Activated CD8-positive, alpha-beta T cell treated with anti-CD3 and anti-CD28 coated beads for 36 hours (primary cell): ENCODE measurements around the gene BICD2. TPM values are rescaled to one million over a fixed set of nuclear protein-coding genes. Genes with fewer than 3 reads are reported as not detected.
"Not testable (repeated sequence)": the region's sequence is repeated elsewhere in the genome, so short reads cannot be mapped to it uniquely, and the experiment has no call there.

Experiments
- ATAC-seq: fragments of 200-7000 bp; cut with Tn5 transposase; one replicate; pipeline ENCODE4 v1.10.0; 2021; ENCODE audit warnings: mild to moderate bottlenecking, moderate library complexity
- CTCF ChIA-PET: fragments of 350-600 bp; sonication (Branson Sonifier 250); formaldehyde crosslinking; loops from one replicate; lab custom pipeline; 2021; ENCODE audit warnings: antibody characterized with exemption; lab: Charles Lee
- POLR2A ChIA-PET: fragments of 350-600 bp; sonication (Branson Sonifier 250); formaldehyde crosslinking; loops from one replicate; lab custom pipeline; 2021; ENCODE audit warnings: antibody characterized with exemption; lab: Charles Lee
- DNase-seq: peaks from one replicate; pipeline ENCODE4 v3.0.0-alpha.2; 2020
- H3K27ac Mint-ChIP-seq: one replicate; pipeline ENCODE4 v1.8.0; 2021; ENCODE audit warnings: mild to moderate bottlenecking, mixed read lengths
- H3K27me3 Mint-ChIP-seq: one replicate; pipeline ENCODE4 v1.8.0; 2021; ENCODE audit warnings: mixed read lengths
- H3K36me3 Mint-ChIP-seq: one replicate; pipeline ENCODE4 v1.8.0; 2021; ENCODE audit warnings: low read depth, mixed read lengths
- H3K4me1 Mint-ChIP-seq: one replicate; pipeline ENCODE4 v1.8.0; 2021; ENCODE audit warnings: low read depth, mixed read lengths
- H3K4me3 Mint-ChIP-seq: one replicate; pipeline ENCODE4 v1.8.0; 2021; ENCODE audit warnings: mild to moderate bottlenecking, moderate library complexity, mixed read lengths
- H3K9me3 Mint-ChIP-seq: one replicate; pipeline ENCODE4 v1.8.0; 2021; ENCODE audit warnings: mixed read lengths
- intact Hi-C: fragments of 100-400 bp; cut with micrococcal nuclease; formaldehyde crosslinking; loops from one replicate; pipeline ENCODE4 v1.10.0; 2022
- total RNA-seq, 2 experiments: library from RNA; stranded (reverse); gene quantifications; one replicate each; pipeline ENCODE4 v1.2.3, GENCODE V29; 2021
- TF ChIP-seq, protein P1 (sequence below): fragments of 200-600 bp; IDR thresholded peaks from one replicate; pipeline ENCODE4 v1.8.0; 2022; ENCODE audit warnings: antibody characterized with exemption, mild to moderate bottlenecking

Gene BICD2
- total RNA-seq, 2 experiments from 2014 or later = 14.2 to 16.8 TPM

- no peak overlapping the region for H3K27ac Mint-ChIP-seq
- H3K4me3 Mint-ChIP-seq = no peak overlapping the region
- H3K36me3 Mint-ChIP-seq = no peaks in the 10 kb centered on the region
- peaks cover 43% of the 10 kb centered on the region for H3K27me3 Mint-ChIP-seq
- TF ChIP-seq, protein P1, sequence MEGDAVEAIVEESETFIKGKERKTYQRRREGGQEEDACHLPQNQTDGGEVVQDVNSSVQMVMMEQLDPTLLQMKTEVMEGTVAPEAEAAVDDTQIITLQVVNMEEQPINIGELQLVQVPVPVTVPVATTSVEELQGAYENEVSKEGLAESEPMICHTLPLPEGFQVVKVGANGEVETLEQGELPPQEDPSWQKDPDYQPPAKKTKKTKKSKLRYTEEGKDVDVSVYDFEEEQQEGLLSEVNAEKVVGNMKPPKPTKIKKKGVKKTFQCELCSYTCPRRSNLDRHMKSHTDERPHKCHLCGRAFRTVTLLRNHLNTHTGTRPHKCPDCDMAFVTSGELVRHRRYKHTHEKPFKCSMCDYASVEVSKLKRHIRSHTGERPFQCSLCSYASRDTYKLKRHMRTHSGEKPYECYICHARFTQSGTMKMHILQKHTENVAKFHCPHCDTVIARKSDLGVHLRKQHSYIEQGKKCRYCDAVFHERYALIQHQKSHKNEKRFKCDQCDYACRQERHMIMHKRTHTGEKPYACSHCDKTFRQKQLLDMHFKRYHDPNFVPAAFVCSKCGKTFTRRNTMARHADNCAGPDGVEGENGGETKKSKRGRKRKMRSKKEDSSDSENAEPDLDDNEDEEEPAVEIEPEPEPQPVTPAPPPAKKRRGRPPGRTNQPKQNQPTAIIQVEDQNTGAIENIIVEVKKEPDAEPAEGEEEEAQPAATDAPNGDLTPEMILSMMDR = no peak
- H3K4me1 Mint-ChIP-seq = peaks cover 15% of the 10 kb centered on the region
- DNase-seq (no peak), ATAC-seq (no peak)
- H3K9me3 Mint-ChIP-seq = no peaks in the 10 kb centered on the region
- POLR2A ChIA-PET = interaction anchor here (0.5 to 1.3 kb wide), 4 partner anchors 61 to 137 kb away, joined by 3 to 4 read pairs (median 4); partner anchors contain the start of gene IPPK
- CTCF ChIA-PET = interaction anchor here (0.6 kb wide), 1 partner anchor 13 kb away, joined by 3 read pairs; no protein-coding TSS in a partner anchor
- intact Hi-C loops = no loop called here
Measured at GRCh38 chr9:92807031-92807756, 42.6 kb upstream of the BICD2 start.

GRCh38 chr9:92804727-92805126 is 40.1 kb upstream of the BICD2 start:
- DNase-seq (no peak), ATAC-seq (no peak)
- ChIA-PET CTCF (no interaction called here), POLR2A (no interaction called here)
- H3K4me1 Mint-ChIP-seq = peaks cover 11% of the 10 kb centered on the region
- no peak overlapping the region for H3K4me3 Mint-ChIP-seq
- intact Hi-C loops = no loop called here
- H3K9me3 Mint-ChIP-seq = no peaks in the 10 kb centered on the region
- H3K36me3 Mint-ChIP-seq = no peaks in the 10 kb centered on the region
- TF ChIP-seq, protein P1 = no peak
- H3K27ac Mint-ChIP-seq = no peak overlapping the region
- peaks cover 29% of the 10 kb centered on the region for H3K27me3 Mint-ChIP-seq

- CTCF ChIA-PET = interaction anchor here (1.1 to 1.2 kb wide), 2 partner anchors 8 to 11 kb away, joined by 4 read pairs; no protein-coding TSS in a partner anchor
- POLR2A ChIA-PET = no interaction called here
Measured at GRCh38 chr9:92798358-92798757, 33.7 kb upstream of the BICD2 start.

GRCh38 chr9:92796337-92796804 is 31.7 kb upstream of the BICD2 start:
- not testable (repeated sequence) for H3K27ac Mint-ChIP-seq

More at GRCh38 chr9:92798358-92798757, 33.7 kb upstream of the BICD2 start:
- TF ChIP-seq, protein P1 = no peak
- Mint-ChIP-seq H3K9me3 (no peaks in the 10 kb centered on the region), H3K27me3 (peaks cover 11% of the 10 kb centered on the region), H3K36me3 (no peaks in the 10 kb centered on the region), H3K27ac (no peak overlapping the region), H3K4me3 (no peak overlapping the region), H3K4me1 (no peaks in the 10 kb centered on the region)
- ATAC-seq (no peak), DNase-seq (no peak)
- intact Hi-C loops = loop anchor here (10.0 kb wide), 1 partner anchor 664 kb away; no protein-coding TSS in a partner anchor

GRCh38 chr9:92795598-92796336 is 31.1 kb upstream of the BICD2 start:
- no peak overlapping the region for H3K4me3 Mint-ChIP-seq
- H3K27me3 Mint-ChIP-seq = peaks cover 8% of the 10 kb centered on the region
- no peaks in the 10 kb centered on the region for H3K9me3 Mint-ChIP-seq
- H3K36me3 Mint-ChIP-seq = no peaks in the 10 kb centered on the region
- ATAC-seq (no peak), DNase-seq (no peak)
- no peak overlapping the region for H3K27ac Mint-ChIP-seq
- TF ChIP-seq, protein P1 = no peak
- ChIA-PET CTCF (no interaction called here), POLR2A (no interaction called here)
- intact Hi-C loops = loop anchor here (10.0 kb wide), 1 partner anchor 661 kb away; no protein-coding TSS in a partner anchor
- H3K4me1 Mint-ChIP-seq = peaks cover 2% of the 10 kb centered on the region

More at GRCh38 chr9:92796337-92796804, 31.7 kb upstream of the BICD2 start:
- H3K4me3 Mint-ChIP-seq, CTCF ChIA-PET, H3K4me1 Mint-ChIP-seq, POLR2A ChIA-PET, DNase-seq, ATAC-seq, H3K27me3 Mint-ChIP-seq, H3K9me3 Mint-ChIP-seq, H3K36me3 Mint-ChIP-seq: not testable (repeated sequence)
- intact Hi-C loops = loop anchor here (10.0 kb wide), 1 partner anchor 662 kb away; no protein-coding TSS in a partner anchor
